IPS-18a (cell line): ENCODE results near the gene BTG3.

Experiments used
- H3K27ac ChIP-seq: one replicate; pipeline ENCODE4 v1.5.1; 2013; ENCODE audit warnings: low read length
- H3K27me3 ChIP-seq: one replicate; pipeline ENCODE4 v1.6.1; 2013; ENCODE audit warnings: mild to moderate bottlenecking, low read length; ENCODE audit not compliant: control insufficient read depth, insufficient read depth
- H3K36me3 ChIP-seq: one replicate; pipeline ENCODE4 v1.6.1; 2013; ENCODE audit warnings: low read depth, low read length; ENCODE audit not compliant: control insufficient read depth
- H3K4me1 ChIP-seq: one replicate; pipeline ENCODE4 v1.6.1; 2013; ENCODE audit warnings: low read depth, low read length; ENCODE audit not compliant: control insufficient read depth
- H3K4me3 ChIP-seq: one replicate; pipeline ENCODE4 v1.5.1; 2013; ENCODE audit warnings: low read length
- H3K9ac ChIP-seq: one replicate; pipeline ENCODE4 v1.6.1; 2013; ENCODE audit warnings: mild to moderate bottlenecking, low read length, moderate library complexity
- H3K9me3 ChIP-seq: one replicate; pipeline ENCODE4 v1.6.1; 2013; ENCODE audit warnings: low read depth, low read length; ENCODE audit not compliant: control insufficient read depth

Gene BTG3, protein sequence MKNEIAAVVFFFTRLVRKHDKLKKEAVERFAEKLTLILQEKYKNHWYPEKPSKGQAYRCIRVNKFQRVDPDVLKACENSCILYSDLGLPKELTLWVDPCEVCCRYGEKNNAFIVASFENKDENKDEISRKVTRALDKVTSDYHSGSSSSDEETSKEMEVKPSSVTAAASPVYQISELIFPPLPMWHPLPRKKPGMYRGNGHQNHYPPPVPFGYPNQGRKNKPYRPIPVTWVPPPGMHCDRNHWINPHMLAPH

DNA sequence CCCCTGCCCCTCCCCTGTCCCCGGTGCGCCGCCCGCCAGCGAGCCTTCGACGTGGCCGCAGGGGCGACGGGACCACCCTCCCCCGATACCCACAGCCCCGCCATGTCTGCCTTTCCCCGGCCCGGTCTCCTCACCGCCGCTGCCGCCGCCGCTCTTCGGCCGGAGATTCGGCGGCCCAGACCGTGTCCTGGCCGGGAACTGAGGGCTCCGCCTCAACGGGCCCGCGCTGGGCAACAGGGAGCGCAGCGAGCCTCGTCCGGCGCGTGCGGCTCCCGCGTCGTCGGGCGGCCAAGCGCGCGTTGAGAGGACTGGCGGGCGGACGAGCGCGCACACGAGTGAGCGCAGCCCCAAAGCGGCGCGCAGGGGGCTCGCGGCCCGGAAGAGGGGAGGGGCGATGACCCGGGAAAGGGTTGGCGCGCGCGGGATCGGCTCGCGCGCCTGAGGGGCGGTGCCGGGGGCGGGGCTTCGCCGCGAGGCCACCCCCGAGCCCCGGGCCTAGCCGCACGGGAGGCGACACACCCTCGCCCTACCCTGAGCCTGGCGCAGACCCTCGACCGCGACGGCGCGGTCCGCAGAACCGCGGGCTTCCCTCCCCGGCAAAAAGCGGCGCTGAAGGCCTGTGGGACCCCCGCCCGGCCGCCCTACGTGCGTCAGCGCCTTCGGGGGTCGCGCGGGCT lies at the start of gene BTG3:
Gene BTG3, minus strand, starts transcription at position 337 of the 677 bp plus-strand sequence. CDS start 3,757 bp downstream, outside the sequence.
- H3K9ac ChIP-seq = peak within 1 kb of the TSS; percentile 81
- no peak within 1 kb of the TSS for H3K27ac ChIP-seq
- no peaks in the 10 kb centered on the region for H3K9me3 ChIP-seq
- peaks cover 10% of the 10 kb centered on the region for H3K4me1 ChIP-seq
- peaks cover 13% of the 10 kb centered on the region for H3K27me3 ChIP-seq
- H3K4me3 ChIP-seq = peak within 1 kb of the TSS; percentile 90
- H3K36me3 ChIP-seq = peaks cover 11% of the 10 kb centered on the region

DNA sequence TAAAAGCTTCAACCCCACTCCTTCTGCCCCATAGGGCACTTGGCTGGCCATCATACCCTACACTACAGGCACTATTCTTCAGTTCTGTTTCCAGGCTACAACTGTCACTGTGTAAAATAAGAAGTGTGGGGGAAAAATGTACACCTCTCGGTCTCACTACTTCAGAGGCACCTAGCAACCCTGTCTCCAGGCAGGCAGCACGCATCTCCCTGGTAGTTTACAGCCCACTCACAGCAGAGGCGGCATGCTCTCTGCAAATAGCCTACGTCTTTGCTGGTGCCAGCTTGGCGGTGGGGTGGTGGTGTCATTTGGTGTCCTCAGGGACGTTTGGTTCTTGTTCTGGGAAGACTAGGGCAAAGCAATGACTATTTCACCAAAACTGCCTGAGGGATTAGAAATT lies 48.2 kb upstream of the BTG3 start:
- H3K36me3 ChIP-seq = no peaks in the 10 kb centered on the region
- no peaks in the 10 kb centered on the region for H3K4me1 ChIP-seq
- H3K9me3 ChIP-seq = no peaks in the 10 kb centered on the region
- H3K27ac ChIP-seq = no peak overlapping the region
- no peak overlapping the region for H3K4me3 ChIP-seq
- H3K27me3 ChIP-seq = peaks cover 10% of the 10 kb centered on the region
- no peak overlapping the region for H3K9ac ChIP-seq

DNA sequence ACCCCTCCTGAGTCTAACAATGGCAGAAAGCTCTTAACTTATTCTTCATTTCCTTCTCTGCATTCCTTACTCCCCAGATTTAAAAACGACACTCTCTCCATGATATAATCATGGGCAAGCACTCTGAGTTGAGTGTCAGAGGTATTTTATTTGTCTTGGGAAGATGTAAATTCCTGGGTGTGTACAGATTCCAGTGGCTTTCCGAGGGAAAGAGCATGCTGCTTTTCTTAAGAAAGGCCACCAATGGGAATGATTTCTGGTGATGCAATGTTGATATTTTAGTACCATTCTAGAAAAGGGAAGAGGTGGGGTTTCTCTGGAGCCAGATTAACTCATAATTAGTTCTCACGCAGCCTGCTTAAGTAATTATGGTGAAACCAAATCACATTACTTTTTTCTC lies 47.8 kb upstream of the BTG3 start:
- no peaks in the 10 kb centered on the region for H3K4me1 ChIP-seq
- H3K9me3 ChIP-seq = no peaks in the 10 kb centered on the region
- no peak overlapping the region for H3K4me3 ChIP-seq
- peaks cover 7% of the 10 kb centered on the region for H3K27me3 ChIP-seq
- no peak overlapping the region for H3K9ac ChIP-seq
- no peaks in the 10 kb centered on the region for H3K36me3 ChIP-seq
- no peak overlapping the region for H3K27ac ChIP-seq

DNA sequence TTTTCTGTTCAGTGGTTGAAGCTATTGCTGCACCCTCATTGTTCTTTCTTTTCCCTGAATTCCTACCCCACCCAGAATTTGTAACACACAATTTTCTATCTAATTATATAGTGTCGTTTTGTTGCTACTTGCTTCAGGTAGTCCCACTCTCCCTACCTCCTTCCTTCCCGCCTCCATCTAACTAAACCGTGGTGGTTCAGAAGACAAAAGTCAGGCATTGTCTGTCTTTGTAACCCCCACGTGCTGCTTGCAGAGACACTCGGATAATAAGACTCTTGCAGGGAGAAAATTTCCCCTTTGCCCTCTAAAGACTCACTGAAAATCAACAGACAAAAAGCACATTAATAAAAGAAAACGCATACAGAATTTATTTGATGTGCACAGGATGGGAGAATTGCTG lies 46.2 kb upstream of the BTG3 start:
- no peak overlapping the region for H3K4me3 ChIP-seq
- H3K27me3 ChIP-seq = no peaks in the 10 kb centered on the region
- no peaks in the 10 kb centered on the region for H3K4me1 ChIP-seq
- H3K36me3 ChIP-seq = no peaks in the 10 kb centered on the region
- no peak overlapping the region for H3K9ac ChIP-seq
- H3K9me3 ChIP-seq = no peaks in the 10 kb centered on the region
- no peak overlapping the region for H3K27ac ChIP-seq

DNA sequence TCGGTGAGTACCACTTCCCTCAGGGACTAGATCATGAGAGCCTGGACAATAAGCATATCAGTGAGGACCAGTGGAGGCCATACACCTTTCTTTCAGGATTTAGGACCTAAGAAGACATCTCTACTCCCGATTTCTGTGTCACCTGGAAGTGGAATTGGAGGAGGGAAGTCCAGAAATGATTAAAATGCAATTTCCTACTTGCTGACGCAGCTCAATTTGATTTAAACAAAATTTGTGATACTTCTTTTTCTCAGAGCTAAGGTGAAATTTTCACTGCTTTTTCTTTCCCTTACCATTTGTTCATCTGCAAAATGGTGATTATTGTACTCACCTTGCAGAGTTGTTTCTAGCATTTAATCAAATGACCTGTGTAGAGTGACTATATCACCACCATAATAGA lies 38.8 kb upstream of the BTG3 start:
- Histone ChIP-seq H3K27me3 (no peaks in the 10 kb centered on the region), H3K4me3 (no peak overlapping the region), H3K36me3 (no peaks in the 10 kb centered on the region), H3K9ac (no peak overlapping the region), H3K27ac (no peak overlapping the region), H3K4me1 (no peaks in the 10 kb centered on the region), H3K9me3 (no peaks in the 10 kb centered on the region)

DNA sequence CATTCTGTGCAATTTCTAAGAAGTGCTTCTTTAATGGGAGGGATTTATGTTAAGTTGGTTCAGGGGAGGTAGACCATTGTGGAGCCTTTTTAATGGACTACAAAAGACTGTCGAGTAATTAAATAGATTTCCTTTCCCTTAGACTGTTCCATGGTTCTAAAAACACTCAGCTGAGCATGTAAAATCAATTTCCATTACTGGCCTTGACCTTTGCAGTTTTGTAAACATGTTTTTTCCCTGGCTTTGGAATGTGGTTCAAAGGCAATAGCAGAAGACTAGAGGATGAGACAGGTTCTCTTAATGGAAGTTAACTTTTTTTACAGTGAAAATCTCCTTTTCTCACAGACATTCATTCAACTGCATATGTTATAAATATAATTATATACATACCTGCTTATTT lies 37.6 kb upstream of the BTG3 start:
- Histone ChIP-seq H3K9me3 (no peaks in the 10 kb centered on the region), H3K27ac (no peak overlapping the region), H3K4me1 (no peaks in the 10 kb centered on the region), H3K27me3 (no peaks in the 10 kb centered on the region), H3K36me3 (no peaks in the 10 kb centered on the region), H3K4me3 (no peak overlapping the region), H3K9ac (no peak overlapping the region)

DNA sequence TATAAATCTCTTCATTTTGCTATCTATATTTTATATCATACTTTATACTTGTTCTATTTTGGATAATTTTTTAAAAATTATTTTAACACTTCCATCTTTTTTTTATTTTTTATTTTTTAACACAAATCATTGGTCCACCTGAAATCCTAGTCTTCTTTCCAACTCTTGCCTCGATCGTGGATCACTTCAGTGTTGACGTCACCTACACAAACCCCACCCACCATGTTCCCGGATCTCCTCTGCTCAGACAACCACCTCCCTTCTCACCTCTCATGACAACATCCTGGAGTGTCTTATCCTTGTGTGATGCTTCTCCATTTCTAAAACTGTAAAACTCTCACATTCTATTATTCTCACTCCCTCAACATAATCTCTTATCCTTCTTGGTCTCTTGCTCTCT lies 34.1 kb upstream of the BTG3 start:
- H3K4me3 ChIP-seq = no peak overlapping the region
- no peak overlapping the region for H3K9ac ChIP-seq
- no peaks in the 10 kb centered on the region for H3K4me1 ChIP-seq
- no peaks in the 10 kb centered on the region for H3K36me3 ChIP-seq
- H3K27me3 ChIP-seq = no peaks in the 10 kb centered on the region
- no peak overlapping the region for H3K27ac ChIP-seq
- H3K9me3 ChIP-seq = no peaks in the 10 kb centered on the region

DNA sequence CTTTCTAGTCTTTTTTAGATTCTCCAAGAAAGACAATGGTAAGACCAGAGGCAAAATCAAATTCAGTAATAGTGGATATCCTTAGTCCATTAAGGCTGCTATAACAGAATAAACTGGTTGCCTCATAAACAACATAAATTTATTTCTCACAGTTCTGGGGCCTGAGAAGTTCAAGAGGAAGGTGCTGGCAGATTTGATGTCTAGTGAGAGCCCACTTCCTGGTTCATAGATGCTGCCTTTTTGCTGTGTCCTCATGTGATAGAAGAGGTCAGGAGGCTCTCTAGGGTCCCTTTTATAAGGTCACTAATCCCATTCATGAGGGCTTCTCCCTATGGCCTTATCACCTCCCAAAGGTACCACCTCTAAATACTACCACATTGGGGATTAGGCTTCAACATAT lies 31.5 kb upstream of the BTG3 start:
- no peak overlapping the region for H3K9ac ChIP-seq
- H3K27me3 ChIP-seq = no peaks in the 10 kb centered on the region
- no peak overlapping the region for H3K27ac ChIP-seq
- H3K36me3 ChIP-seq = no peaks in the 10 kb centered on the region
- no peaks in the 10 kb centered on the region for H3K9me3 ChIP-seq
- H3K4me3 ChIP-seq = no peak overlapping the region
- no peaks in the 10 kb centered on the region for H3K4me1 ChIP-seq

DNA sequence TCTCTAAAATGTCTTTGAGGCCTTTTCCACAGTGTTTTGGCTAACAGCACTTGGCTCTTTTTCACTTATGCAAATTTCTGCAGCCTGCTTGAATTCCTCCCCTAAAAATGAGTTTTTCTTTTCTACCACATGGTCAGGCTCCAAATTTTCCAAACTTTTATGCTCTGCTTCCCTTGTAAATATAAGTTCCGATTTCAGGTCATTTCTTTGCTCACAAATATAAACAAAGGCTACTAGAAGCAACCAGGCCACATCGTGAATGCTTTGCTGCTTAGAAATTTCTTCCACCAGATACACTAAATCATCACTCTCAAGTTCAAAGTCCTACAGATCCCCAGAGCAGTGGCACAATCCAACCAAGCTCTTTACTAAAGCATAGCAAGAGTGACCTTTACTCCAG lies 28.1 kb upstream of the BTG3 start:
- Histone ChIP-seq H3K9ac (no peak overlapping the region), H3K36me3 (no peaks in the 10 kb centered on the region), H3K27me3 (no peaks in the 10 kb centered on the region), H3K4me3 (no peak overlapping the region), H3K27ac (no peak overlapping the region), H3K9me3 (no peaks in the 10 kb centered on the region), H3K4me1 (no peaks in the 10 kb centered on the region)

DNA sequence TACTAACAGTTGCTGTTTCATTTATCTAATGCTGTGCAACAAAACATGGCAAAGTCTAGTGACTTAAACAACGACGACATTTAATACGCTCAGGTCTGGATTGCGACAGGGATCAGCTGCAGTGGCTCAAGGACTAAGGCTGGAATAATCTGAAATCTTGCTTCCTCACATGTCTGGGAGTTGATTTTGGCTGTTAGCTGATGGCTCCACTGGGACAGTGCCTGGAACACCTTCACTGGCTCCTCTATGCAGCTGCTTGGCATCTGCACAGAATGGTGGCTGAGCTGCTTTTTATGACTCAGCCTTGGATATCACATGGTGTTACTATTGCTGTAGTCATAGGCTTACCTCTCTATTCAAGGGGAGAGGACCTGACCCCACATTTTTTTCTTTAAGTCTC lies 24.0 kb upstream of the BTG3 start:
- Histone ChIP-seq H3K27me3 (no peaks in the 10 kb centered on the region), H3K9me3 (no peaks in the 10 kb centered on the region), H3K9ac (no peak overlapping the region), H3K27ac (no peak overlapping the region), H3K4me1 (no peaks in the 10 kb centered on the region), H3K4me3 (no peak overlapping the region), H3K36me3 (no peaks in the 10 kb centered on the region)

DNA sequence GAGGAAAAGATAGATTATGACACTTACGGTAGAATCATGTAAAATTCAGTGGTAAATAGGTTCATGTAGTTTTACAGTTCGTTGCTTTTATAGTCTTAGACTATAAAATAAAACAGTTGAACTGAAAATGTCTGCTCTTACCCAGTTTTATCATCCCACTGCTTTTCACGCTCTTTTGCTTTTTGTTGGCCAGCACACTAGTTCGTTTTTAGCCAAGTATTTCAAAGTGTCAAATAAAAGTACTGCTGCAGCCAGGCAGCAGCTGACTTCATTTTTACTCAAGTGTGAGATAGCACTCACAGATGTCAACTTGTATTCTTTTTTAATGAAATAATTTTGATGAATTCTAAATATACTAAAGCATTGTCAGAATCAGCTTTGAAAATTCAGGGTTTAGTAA lies 18.5 kb upstream of the BTG3 start:
- no peaks in the 10 kb centered on the region for H3K36me3 ChIP-seq
- no peaks in the 10 kb centered on the region for H3K9me3 ChIP-seq
- no peak overlapping the region for H3K9ac ChIP-seq
- H3K27ac ChIP-seq = no peak overlapping the region
- H3K4me1 ChIP-seq = no peaks in the 10 kb centered on the region
- no peaks in the 10 kb centered on the region for H3K27me3 ChIP-seq
- no peak overlapping the region for H3K4me3 ChIP-seq

DNA sequence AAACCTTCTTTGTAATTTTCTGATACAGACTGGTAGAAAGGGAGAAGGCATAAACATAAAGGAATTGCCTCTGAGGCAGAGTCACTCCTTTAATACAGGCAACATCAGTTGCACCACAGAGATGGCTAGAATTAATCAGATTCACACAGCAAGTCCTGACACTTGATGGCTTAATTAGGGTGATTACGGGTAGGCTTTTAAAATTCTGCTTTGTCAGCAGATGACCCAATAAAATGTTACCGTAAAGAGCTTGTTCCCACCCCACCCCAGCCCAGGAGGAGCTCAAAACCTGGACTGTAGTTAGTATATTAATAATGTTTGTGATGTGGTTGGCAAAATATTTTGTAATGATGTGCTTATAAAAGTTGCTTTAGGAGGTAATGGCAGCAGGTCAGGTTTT lies 9.3 kb upstream of the BTG3 start:
- H3K9ac ChIP-seq = no peak overlapping the region
- no peaks in the 10 kb centered on the region for H3K9me3 ChIP-seq
- no peaks in the 10 kb centered on the region for H3K36me3 ChIP-seq
- H3K27ac ChIP-seq = no peak overlapping the region
- H3K4me3 ChIP-seq = no peak overlapping the region
- no peaks in the 10 kb centered on the region for H3K4me1 ChIP-seq
- no peaks in the 10 kb centered on the region for H3K27me3 ChIP-seq
